ENCODE data around the gene PRKCA. TPM values are rescaled to one million over a fixed set of nuclear protein-coding genes. Genes with fewer than 3 reads are reported as not detected.
"Not testable (repeated sequence)": the region's sequence is repeated elsewhere in the genome, so short reads cannot be mapped to it uniquely, and the experiment has no call there.

Gene PRKCA
- total RNA-seq, 3 donors from 2014 or later, result 5.1 to 10.5 (median 6.6) TPM

GRCh38 chr17:66720027-66720426 is 417.6 kb downstream of the PRKCA start:
- no peaks in the 10 kb centered on the region for H3K36me3 ChIP-seq
- no peaks in the 10 kb centered on the region for H3K4me1 ChIP-seq
- no peak for DNase-seq (ENCODE audit: low spot score in 2 of 2)
- no peaks in the 10 kb centered on the region for H3K27me3 ChIP-seq
- no peaks in the 10 kb centered on the region for H3K9me3 ChIP-seq
- TF ChIP-seq, protein P1, sequence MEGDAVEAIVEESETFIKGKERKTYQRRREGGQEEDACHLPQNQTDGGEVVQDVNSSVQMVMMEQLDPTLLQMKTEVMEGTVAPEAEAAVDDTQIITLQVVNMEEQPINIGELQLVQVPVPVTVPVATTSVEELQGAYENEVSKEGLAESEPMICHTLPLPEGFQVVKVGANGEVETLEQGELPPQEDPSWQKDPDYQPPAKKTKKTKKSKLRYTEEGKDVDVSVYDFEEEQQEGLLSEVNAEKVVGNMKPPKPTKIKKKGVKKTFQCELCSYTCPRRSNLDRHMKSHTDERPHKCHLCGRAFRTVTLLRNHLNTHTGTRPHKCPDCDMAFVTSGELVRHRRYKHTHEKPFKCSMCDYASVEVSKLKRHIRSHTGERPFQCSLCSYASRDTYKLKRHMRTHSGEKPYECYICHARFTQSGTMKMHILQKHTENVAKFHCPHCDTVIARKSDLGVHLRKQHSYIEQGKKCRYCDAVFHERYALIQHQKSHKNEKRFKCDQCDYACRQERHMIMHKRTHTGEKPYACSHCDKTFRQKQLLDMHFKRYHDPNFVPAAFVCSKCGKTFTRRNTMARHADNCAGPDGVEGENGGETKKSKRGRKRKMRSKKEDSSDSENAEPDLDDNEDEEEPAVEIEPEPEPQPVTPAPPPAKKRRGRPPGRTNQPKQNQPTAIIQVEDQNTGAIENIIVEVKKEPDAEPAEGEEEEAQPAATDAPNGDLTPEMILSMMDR (IDR thresholded peaks at IDR 0.05), result no peak
- H3K4me3 ChIP-seq, result no peak overlapping the region
- H3K27ac ChIP-seq, result no peak overlapping the region
- intact Hi-C loops (cut with DNase I; ENCODE audit: low total_unique reads), result no loop called here

GRCh38 chr17:66720567-66720966 is 418.2 kb downstream of the PRKCA start:
- H3K27me3 ChIP-seq, result no peaks in the 10 kb centered on the region
- intact Hi-C loops (cut with DNase I; ENCODE audit: low total_unique reads), result no loop called here
- no peak overlapping the region for H3K27ac ChIP-seq
- H3K4me1 ChIP-seq, result no peaks in the 10 kb centered on the region
- H3K4me3 ChIP-seq, result no peak overlapping the region
- TF ChIP-seq, protein P1 (IDR thresholded peaks at IDR 0.05), result no peak
- TF ChIP-seq POLR2AphosphoS5 (IDR thresholded peaks at IDR 0.05), result no peak
- no peak for TF ChIP-seq POLR2A (IDR thresholded peaks at IDR 0.05)
- DNase-seq (ENCODE audit: low spot score in 2 of 2), result no peak
- H3K36me3 ChIP-seq, result no peaks in the 10 kb centered on the region
- no peaks in the 10 kb centered on the region for H3K9me3 ChIP-seq

- no peak for DNase-seq (ENCODE audit: low spot score in 2 of 2)
- Histone ChIP-seq H3K4me3 (no peak overlapping the region), H3K4me1 (no peaks in the 10 kb centered on the region), H3K9me3 (no peaks in the 10 kb centered on the region), H3K27ac (no peak overlapping the region), H3K36me3 (no peaks in the 10 kb centered on the region), H3K27me3 (no peaks in the 10 kb centered on the region)
- intact Hi-C loops (cut with DNase I; ENCODE audit: low total_unique reads), result no loop called here
- no peak for TF ChIP-seq POLR2A (IDR thresholded peaks at IDR 0.05)
- no peak for TF ChIP-seq POLR2AphosphoS5 (IDR thresholded peaks at IDR 0.05)
- TF ChIP-seq, protein P1 (IDR thresholded peaks at IDR 0.05), result no peak
Observed at GRCh38 chr17:66722341-66722740, 419.9 kb downstream of the PRKCA start.

DNA sequence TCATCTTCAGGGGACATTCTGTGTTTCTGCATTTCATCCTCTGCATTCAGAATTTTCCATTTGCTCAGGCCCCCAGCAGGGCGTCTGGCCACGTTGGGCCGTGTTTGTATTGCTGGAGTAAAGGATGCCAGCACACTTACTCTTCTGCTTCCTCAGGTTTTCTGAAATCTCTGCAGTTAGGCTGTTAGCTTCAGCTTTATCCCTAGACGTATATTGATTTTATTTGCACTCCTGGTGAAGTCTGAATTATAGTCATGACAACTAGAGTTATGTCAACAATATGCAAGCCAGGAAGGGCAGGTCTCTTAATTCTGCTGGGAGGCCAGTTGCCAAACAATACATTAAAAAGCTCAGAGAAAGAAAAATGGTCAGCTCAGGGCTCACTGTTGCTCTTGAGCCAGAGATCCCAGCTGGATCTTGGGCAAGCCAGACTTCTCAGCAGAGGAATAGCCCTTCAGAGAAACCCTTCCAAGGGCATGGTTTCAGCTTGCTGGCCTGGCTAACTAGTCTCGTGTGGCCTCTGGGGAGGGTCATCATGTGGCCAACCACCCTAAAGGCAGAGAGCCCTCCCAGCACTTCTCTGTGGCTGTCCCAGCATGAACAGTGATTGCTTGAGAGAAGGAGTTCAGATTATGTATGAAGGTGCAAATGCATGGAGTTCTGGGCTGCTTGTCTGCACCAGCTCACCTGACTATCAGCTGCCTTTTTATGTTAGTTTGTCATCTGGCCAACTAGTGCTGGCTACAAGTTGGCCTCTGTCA is 422.3 kb downstream of the PRKCA start:
- TF ChIP-seq POLR2A (IDR thresholded peaks at IDR 0.05) (no peak), POLR2AphosphoS5 (IDR thresholded peaks at IDR 0.05) (no peak)
- TF ChIP-seq, protein P1 (IDR thresholded peaks at IDR 0.05), result no peak
- H3K27ac ChIP-seq, result no peak overlapping the region
- no peaks in the 10 kb centered on the region for H3K4me1 ChIP-seq
- intact Hi-C loops (cut with DNase I; ENCODE audit: low total_unique reads), result no loop called here
- H3K27me3 ChIP-seq, result no peaks in the 10 kb centered on the region
- DNase-seq (ENCODE audit: low spot score in 2 of 2), result no peak
- H3K36me3 ChIP-seq, result no peaks in the 10 kb centered on the region
- H3K9me3 ChIP-seq, result no peaks in the 10 kb centered on the region
- no peak overlapping the region for H3K4me3 ChIP-seq

DNA sequence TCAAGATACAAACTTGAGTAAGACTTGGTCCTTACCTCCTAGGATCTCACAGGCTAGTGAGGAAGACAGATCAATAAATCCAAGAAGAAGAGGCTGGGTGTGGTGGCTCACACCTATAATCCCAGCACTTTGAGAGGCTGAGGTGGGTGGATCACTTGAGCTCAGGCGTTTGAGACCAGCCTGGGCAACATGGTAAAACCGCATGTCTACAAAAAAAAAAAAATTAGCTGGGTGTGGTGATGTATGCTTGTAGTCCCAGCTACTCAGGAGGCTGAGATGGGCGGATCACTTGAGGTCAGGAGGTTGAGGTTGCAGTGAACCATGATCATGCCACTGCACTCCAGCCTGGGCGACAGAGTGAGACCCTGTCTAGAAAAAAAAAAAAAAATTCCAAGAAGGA is 423.0 kb downstream of the PRKCA start:
- H3K9me3 ChIP-seq; intact Hi-C loops (cut with DNase I; ENCODE audit: low total_unique reads); H3K4me3 ChIP-seq; H3K27ac ChIP-seq; H3K36me3 ChIP-seq; H3K4me1 ChIP-seq; DNase-seq (ENCODE audit: low spot score in 2 of 2); H3K27me3 ChIP-seq: not testable (repeated sequence)
